CMK (cell line): ENCODE results near the gene MPRIP.
A peak's percentile ranks its signal among the peaks of the same experiment; 100 is the strongest.

Source experiments
- DNase-seq: peaks from one replicate; pipeline ENCODE4 v3.0.0-alpha.2; 2010; ENCODE audit warnings: low read depth

Gene MPRIP

GRCh38 chr17:17237026-17237799, 195.0 kb downstream of the MPRIP start, which contains the start of gene FLCN:
TSS of gene FLCN (minus strand) at chr17:17237168. CDS start at chr17:17228137, 9,031 bp downstream.
- DNase-seq: peak; percentile 62

- DNase-seq: no peak
Measured at GRCh38 chr17:17239832-17240231, 197.6 kb downstream of the MPRIP start.

GRCh38 chr17:17241656-17242055, 199.4 kb downstream of the MPRIP start:
- no peak for DNase-seq

- DNase-seq: no peak
Measured at GRCh38 chr17:17242246-17242645, 200.0 kb downstream of the MPRIP start.
